GM10248 (cell line): ENCODE data around the gene FAM20A.
A peak's percentile ranks its signal among the peaks of the same experiment; 100 is the strongest.

ENCODE experiments used
- CTCF ChIA-PET: fragments of 300-600 bp; sonication (Branson Sonifier 250); formaldehyde crosslinking; extraction: SDS; loops from one replicate; lab custom pipeline; 2021; ENCODE audit warnings: antibody characterized with exemption; lab: Yijun Ruan, JAX
- POLR2A ChIA-PET: fragments of 350-650 bp; sonication (Branson Sonifier 250); formaldehyde crosslinking; extraction: SDS; loops from one replicate; lab custom pipeline; 2020; ENCODE audit warnings: antibody characterized with exemption; lab: Yijun Ruan, JAX
- DNase-seq: peaks from one replicate; pipeline ENCODE4 v3.0.0; 2012; ENCODE audit errors: extremely low spot score
- TF ChIP-seq, protein P1 (sequence below): IDR thresholded peaks from 2 replicates; pipeline ENCODE4 v1.5.1; 2012; ENCODE audit warnings: mild to moderate bottlenecking, low read depth; ENCODE audit errors: extremely low read depth, missing control alignments, control extremely low read depth

The FAM20A gene

DNA sequence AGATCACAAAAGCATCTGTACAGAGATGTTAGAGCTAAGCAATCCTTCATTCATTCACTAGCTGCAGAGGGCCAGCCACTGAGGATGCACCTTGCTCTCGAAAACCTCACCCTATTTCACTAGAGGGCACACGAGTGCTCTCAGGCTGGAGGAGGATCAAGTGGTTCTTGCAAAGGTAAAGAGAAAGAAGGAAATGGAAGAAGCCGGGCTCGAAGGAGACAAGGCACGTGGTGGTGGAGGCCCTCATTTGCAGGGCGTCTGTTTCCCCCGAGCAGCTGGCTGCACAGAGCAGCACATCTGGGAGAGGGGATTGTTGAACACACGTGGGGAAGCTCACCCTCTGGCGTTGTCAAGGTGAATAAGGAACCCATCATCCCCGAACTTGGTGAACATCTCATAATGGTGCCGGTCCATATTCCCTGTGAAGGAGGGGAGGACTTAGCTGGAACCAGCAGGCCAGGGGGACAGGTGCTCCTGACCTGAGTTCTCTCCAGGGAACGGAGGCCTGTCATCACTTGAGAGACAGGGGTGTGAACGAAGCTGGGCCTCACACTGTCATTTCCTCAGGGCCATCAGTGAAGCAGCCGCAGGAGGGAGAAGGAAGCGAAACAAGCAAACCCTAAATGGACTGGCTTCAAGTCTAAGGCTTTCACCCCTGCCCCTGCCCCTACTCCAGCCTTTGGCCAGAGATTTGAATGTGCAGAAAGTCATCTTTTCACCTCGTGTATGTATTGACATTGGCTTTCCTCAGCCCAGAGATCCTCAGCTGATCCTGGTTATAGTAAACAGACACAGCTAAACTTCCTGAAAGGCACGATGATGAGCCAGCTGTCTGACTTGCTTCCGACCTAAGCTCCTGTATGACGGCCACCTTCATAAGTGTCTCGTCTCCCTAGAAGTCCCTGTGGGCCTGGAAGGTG, 61.4 kb downstream of the FAM20A start:
- ChIA-PET CTCF (interaction anchor here (0.9 to 1.8 kb wide), 5 partner anchors 10 to 236 kb away, joined by 3 to 7 read pairs (median 3); no protein-coding TSS in a partner anchor), POLR2A (interaction anchor here (0.7 kb wide), 1 partner anchor 23 kb away, joined by 4 read pairs; no protein-coding TSS in a partner anchor)
- DNase-seq: no peak
- TF ChIP-seq, protein P1, sequence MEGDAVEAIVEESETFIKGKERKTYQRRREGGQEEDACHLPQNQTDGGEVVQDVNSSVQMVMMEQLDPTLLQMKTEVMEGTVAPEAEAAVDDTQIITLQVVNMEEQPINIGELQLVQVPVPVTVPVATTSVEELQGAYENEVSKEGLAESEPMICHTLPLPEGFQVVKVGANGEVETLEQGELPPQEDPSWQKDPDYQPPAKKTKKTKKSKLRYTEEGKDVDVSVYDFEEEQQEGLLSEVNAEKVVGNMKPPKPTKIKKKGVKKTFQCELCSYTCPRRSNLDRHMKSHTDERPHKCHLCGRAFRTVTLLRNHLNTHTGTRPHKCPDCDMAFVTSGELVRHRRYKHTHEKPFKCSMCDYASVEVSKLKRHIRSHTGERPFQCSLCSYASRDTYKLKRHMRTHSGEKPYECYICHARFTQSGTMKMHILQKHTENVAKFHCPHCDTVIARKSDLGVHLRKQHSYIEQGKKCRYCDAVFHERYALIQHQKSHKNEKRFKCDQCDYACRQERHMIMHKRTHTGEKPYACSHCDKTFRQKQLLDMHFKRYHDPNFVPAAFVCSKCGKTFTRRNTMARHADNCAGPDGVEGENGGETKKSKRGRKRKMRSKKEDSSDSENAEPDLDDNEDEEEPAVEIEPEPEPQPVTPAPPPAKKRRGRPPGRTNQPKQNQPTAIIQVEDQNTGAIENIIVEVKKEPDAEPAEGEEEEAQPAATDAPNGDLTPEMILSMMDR: peak; percentile 32

DNA sequence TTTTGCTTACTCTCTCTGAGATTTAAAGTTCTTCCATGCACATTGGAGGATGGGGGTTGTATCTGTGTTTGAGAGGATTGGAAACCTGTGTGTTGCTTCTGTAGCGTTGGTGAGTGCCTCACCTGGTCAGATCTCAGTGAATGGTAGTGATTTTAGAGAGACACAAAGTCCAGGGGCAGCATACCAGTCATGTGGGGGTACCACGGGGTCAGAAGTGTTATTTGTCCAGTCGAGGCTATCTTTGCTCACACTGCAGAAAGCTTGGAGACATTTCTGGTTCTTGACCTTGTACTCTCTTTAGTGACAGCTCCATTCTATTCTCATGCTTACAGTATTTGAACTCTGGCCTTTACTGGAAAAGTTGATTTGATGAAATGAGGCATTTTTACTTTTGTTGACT, 65.2 kb downstream of the FAM20A start:
- CTCF ChIA-PET: no interaction called here
- no peak for DNase-seq
- TF ChIP-seq, protein P1: no peak
- POLR2A ChIA-PET: no interaction called here

DNA sequence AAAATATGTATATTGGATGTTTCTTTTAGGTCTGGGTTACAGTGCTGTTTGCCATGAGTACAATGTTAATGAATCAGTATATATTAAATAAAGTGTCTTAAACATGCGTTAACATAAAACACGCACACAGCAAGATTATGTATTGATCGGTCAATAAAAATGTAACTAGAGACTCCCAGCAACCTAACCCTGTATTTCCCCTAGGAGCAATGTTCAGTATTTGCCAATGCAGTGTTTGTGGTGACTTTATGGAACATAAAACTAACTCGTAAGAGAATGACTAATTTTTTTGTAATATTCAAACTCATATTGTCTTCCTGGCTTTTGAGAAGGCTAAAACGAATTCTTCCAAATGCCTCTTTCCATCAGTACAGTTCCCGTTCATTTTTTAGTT, 66.5 kb downstream of the FAM20A start:
- DNase-seq: no peak
- TF ChIP-seq, protein P1: no peak
- POLR2A ChIA-PET: no interaction called here
- CTCF ChIA-PET: no interaction called here

DNA sequence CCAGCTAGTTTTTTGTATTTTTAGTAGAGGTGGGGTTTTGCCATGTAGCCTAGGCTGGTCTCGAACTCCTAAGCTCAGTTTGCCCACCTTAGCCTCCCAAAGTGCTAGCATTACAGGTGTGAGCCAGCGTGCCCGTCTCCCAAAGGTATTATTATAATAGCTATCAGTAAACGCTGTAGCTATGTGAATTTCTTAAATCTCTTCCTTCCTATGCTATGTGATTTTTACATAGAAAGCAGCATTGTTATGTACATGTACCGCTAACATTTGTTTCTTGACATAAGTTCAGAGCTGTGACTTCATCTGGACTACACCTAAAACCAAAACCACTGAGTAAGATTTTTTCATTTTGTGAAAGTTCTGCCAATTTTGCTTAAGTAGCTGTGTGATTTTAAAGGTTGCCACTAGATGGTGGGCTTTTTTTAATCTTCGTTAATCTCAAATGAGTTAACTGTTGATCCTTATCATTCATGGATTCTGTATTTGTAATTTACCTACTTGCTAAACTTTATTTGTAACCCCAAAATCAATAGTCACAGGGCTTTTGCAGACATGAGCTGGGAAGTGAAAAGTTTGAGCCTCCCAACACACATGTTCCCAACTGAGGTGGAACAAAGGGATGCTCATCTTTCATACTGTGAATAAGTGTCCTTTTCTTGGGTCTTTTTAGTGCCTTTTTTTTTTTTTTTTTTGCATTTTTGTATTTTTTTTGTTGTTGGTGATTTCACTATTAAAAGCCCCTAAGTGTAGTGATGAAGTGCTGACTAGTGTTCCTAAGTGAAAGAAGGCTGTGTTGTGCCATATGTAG, 67.1 kb downstream of the FAM20A start:
- TF ChIP-seq, protein P1: no peak
- ChIA-PET CTCF (interaction anchor here (1.0 to 1.2 kb wide), 2 partner anchors 21 to 80 kb away, joined by 3 read pairs; partner anchors contain the start of gene PRKAR1A), POLR2A (no interaction called here)
- no peak for DNase-seq

DNA sequence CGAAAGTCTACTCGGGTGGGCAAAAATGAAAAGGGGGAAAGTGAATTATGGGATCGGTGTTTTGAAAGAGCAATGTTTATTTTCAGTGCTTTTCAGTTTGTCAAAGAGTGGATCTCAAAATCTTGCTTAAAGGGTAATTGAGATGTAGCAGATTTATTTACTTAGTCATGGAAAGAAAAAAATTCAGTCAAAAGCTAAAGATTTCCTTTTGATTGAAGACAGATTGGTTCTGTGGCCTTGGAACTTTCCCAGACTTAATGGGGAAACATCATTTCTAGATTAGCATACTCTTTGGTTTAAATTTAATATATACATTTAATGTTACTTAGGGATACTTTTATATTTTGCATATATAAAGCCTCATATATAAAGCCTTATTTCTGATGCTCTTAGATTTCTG, 68.3 kb downstream of the FAM20A start:
- TF ChIP-seq, protein P1: no peak
- CTCF ChIA-PET: no interaction called here
- DNase-seq: no peak
- POLR2A ChIA-PET: no interaction called here

DNA sequence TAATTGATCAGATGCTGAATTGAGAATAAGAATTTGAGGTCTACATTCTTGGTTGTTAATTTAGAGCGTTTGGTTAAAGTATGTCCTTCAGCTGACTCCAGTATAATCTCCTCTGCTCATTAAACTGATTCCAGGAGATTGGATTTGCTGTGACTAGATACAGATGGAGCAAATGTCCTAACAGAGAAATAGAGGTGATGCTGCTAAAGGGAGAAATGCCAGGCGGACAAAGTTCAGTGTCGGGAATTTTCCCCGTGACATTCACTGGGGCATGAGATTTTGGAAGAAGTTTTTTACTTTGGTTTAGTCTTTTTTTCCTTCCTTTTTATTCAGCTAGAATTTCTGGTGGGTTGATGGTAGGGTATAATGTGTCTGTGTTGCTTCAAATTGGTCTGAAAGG, 69.9 kb downstream of the FAM20A start:
- TF ChIP-seq, protein P1: no peak
- POLR2A ChIA-PET: no interaction called here
- no peak for DNase-seq
- CTCF ChIA-PET: no interaction called here
